Measurements from ENCODE around the gene C1orf35.

DNA sequence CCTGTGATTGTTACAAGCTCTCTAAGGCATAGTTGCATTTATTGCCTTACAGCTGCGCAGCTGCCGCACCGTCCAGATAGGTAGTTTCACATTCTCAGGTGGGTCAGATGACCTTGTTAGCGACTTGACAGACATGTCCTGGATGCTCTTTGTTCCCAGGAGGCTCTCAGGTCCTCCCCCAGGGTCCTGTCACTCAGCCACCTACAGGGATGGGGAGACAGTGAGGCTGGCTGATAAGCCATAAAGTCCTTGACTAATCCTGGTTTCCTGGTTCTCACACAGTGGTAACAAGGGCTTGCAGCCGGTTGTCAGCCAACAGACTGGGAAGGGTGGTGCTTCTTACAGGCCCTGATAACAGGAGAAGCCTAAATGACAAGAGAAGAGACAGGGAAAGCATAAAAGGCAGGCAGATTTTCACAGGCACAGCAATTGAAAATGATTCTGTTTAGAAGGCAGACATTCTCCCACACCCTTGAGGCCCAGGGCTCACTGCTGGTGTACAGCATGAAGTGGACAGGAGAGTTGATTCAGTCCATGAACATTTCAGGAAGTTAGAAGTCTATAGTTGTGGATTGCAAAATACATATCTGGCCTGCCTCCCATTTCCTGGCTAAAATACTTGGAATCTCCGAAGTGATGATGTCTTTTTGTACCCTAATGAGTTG lies 17.7 kb downstream of the C1orf35 start:
- no peak for TF ChIP-seq EZH2 (IDR thresholded peaks at IDR 0.05)
- TF ChIP-seq, protein P1, sequence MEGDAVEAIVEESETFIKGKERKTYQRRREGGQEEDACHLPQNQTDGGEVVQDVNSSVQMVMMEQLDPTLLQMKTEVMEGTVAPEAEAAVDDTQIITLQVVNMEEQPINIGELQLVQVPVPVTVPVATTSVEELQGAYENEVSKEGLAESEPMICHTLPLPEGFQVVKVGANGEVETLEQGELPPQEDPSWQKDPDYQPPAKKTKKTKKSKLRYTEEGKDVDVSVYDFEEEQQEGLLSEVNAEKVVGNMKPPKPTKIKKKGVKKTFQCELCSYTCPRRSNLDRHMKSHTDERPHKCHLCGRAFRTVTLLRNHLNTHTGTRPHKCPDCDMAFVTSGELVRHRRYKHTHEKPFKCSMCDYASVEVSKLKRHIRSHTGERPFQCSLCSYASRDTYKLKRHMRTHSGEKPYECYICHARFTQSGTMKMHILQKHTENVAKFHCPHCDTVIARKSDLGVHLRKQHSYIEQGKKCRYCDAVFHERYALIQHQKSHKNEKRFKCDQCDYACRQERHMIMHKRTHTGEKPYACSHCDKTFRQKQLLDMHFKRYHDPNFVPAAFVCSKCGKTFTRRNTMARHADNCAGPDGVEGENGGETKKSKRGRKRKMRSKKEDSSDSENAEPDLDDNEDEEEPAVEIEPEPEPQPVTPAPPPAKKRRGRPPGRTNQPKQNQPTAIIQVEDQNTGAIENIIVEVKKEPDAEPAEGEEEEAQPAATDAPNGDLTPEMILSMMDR (IDR thresholded peaks at IDR 0.05) = no peak
- TF ChIP-seq EZH2phosphoT487 (IDR thresholded peaks at IDR 0.05) = no peak

Data from neural progenitor cell (in vitro differentiated cells).